ENCODE data around the gene SLC8A1.

- no peak for TF ChIP-seq POLR2A (IDR thresholded peaks at IDR 0.05)
- TF ChIP-seq CTCF (IDR thresholded peaks at IDR 0.05), result no peak
Observed at GRCh38 chr2:40292291-40292690, 159.6 kb downstream of the SLC8A1 start.
